Activated naive CD4-positive, alpha-beta T cell (primary cell): Measurements from ENCODE around the gene ECHDC1.
"Not testable (repeated sequence)": the region's sequence is repeated elsewhere in the genome, so short reads cannot be mapped to it uniquely, and the experiment has no call there.

Source experiments
- DNase-seq, 4 experiments: peaks; one replicate each; lab custom pipeline; 2025; lab: John Stamatoyannopoulos, UW

ECHDC1 gene

DNA sequence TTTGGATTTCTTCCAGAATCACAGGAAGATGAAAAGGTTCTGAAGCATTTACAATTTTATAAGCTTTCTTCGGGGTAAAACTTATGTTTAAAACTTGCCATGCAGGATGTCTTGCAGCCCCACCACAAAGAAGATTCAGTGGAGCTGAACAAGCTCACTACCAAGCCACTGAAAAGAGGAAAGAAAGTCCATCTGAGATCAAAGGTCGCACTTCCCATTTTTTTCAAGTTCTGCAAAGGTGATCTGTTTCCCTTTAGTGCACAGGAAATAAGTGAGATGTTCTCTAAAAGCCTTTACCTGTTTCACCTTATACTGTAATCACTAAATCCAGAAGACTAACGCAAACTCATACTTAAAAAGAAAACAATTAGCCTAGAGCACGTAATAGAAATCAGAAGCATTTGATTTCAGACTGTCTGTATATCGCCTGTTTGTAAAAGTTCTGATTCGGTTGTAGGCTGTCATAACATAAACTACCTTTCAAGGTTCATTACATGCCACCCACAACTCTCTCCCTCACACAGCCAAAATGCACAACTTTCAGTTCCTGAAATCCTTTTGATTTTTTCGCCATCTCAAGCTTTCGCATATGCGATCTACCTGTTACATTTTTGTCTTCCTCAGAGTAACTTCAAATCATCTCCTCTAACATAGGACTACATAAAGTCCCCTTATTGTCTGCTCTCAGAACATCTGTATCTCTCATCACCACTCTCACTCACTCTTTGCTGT is 1.8 kb downstream of the ECHDC1 start:
- DNase-seq: no peak

DNA sequence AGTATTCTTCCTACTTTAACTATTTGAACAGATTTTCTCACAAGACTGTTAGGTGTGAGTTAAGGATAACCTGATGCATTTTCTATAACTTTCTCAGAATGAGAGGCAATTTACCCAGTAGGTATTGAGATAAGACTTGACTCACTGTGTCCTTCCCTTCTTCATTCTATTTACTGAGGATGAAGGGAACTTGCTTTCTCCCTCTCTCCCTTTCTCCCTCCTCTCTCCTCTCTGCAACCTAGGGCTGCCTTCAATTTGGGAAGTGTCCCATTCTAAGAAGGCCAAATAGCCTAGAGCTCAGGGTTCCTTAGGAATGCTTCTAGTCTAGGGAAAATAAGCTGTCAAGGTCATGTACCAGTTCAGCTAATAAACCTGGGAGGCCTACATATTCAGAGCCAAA is 3.2 kb downstream of the ECHDC1 start:
- no peak for DNase-seq

DNA sequence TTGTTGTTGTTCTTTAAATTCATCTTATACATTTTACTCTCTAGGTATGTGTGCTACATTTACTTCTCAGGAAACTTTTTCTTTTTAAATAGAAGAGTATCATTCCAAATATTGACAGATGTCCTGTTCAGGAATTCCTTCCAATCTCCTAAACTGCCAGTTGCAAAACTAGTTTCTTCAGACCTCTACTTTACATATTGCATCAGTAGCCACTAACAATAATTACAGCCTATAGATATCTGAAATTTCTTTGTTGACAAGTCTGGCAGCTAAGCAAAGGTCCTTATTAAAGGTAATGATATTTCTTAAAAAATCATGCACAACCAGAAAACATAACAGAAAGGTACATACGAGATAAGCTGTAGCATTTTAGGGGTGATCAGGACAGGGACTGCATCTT is 4.5 kb downstream of the ECHDC1 start:
- DNase-seq: no peak

DNA sequence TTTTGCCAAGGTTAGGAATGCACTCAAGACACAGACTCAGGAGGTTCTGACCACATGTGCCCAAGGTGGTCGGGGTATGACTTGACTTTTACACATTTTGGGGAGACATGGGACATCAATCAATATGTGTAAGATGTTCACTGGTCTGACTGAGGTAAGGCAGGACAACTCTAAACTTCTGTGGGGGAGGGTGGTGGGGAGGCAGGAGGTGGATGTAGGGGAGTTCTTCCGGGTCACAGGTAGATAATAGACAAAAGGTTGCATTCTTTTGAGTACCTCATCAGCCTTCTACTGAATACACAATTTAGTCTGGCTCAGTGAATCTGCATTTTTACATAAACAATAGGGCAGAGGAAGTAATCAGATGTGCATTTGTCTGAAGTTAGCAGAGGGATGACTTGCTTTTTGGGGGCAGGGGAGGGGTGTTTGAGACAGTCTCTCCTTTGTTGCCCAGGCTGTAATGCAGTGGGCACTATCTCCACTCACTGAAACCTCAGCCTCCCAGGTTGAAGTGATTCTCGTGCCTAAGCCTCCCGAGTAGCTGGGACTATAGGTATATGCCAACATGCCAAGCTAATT is 10.9 kb downstream of the ECHDC1 start:
- DNase-seq: no peak

DNA sequence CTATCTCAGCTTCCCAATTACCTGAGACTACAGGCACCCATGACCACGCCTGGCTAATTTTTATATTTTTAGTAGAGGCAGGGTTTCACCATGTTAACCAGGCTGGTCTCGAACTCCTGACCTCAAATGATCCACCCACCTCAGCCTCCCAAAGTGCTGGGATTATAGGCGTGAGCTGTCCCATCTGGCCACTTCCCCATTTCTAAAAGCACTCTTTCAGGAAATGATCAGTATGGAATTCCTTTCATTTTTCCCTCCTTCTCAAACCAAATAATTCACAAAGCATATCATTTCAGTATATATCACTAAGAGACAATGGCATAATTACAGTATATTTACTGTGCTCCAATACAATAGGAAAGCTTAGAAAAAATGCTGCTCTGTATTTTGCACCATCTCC is 12.2 kb downstream of the ECHDC1 start:
- DNase-seq: not testable (repeated sequence)

DNA sequence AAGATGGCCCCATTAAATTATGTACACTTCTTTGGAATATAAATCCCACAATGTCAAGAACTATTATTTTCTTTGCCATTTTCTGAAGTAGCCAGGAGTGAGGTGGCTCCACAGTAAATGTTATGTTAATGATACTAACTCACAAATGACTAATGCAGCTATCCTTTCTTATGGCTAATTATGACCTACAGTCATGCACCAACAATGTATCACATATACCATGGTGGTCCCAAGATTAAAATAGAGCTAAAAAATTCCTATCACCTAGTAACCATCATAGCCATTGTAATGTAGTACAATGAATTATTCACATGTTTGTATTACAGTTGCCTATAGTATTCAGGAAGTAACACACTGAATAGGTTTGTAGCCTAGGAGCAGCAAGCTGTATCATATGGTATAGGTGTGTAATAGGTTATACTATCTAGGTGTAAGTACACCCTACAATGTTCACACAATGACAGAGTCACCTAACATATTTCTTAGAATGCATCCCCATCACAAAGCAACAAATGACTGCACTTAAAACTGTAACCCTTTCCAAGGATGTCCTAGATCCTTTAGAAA is 15.3 kb downstream of the ECHDC1 start:
- no peak for DNase-seq

DNA sequence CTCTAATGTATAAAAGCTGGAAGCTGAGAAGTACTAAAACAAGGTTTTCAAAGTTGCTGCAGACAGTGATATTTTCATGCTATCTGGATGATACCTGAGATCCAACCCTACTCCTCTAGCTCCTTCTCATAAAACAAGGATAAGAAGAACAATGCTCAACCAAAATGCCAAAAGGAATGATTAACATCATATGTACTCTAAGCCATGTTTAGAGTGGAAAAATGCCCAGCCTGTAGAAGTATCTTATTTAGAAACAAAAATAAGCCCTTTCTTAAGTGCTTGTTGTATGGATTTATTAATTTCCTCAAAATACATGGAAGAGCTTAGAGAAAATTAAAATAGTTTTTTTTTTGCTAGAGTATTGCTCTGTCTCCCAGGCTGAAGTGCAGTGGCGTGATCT is 23.7 kb downstream of the ECHDC1 start:
- no peak for DNase-seq

DNA sequence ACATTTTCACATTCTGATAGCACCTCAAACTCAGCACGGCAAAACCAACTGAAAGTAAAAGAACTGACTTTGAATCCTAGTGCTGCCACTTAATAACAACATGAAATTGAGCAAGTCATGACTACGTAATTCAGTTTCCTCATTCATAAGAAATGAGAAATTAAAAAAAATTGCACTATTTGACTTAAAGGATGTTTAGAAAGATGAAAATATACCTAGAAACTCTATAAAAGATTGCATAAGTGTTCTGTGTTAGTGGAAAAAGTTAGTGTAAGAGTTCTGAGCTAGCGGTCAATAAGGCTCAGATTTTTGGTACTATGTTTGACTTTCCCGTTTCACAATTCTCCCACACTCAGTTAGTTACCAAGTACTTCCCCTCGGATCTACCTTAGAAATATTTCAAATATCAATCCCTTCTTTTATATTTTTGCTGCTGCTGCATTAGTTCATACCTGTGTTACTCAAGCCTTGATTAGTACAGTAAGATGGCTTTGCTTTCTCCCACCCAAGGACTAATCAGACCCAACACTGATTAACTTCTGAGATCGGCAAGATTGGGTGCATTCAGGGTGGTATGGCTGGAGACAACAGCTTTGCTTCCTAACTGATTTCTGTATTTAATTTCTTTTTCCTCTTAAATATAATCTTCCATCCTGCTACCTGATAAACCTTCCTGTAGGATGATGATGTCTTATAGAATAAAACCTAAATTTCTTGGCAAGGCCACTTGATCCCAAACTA is 25.9 kb downstream of the ECHDC1 start:
- no peak for DNase-seq

DNA sequence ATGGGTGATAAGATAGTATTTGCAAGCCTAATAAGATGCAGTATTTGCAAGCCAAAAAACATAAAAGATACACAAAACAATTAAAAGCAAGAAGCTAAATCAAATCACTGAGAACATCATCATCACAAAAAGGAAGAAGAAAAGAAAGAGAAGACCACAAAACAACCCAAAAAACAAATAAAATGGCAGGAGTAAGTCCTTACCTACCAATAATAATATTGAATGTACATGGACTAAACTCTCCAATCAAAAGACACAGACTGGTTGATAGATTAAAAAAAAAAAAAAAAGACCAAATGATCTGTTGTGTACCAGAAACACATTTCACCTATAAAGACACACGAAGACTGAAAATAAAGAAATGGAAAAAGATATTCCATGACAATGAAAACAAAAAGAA is 37.7 kb downstream of the ECHDC1 start:
- DNase-seq: no peak

DNA sequence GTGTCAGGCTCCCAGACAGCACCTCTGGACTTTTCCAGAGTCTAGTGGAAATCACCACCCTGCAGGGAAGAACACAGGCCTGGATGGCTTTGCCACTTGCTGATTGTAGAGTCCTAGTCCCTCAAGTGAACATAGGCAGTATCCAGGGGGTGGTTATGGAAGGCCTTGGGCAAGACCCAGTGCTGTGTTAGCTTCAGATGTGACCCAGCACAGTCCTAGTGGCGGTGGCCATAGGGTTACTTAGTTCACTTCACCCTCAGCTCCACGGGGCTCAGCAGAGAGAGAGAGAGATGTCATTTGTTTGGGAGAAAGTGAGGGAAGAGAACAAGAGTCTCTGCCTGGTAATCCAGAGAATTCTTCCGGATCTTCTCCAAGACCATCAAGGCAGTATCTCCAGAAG is 39.5 kb downstream of the ECHDC1 start:
- no peak for DNase-seq

DNA sequence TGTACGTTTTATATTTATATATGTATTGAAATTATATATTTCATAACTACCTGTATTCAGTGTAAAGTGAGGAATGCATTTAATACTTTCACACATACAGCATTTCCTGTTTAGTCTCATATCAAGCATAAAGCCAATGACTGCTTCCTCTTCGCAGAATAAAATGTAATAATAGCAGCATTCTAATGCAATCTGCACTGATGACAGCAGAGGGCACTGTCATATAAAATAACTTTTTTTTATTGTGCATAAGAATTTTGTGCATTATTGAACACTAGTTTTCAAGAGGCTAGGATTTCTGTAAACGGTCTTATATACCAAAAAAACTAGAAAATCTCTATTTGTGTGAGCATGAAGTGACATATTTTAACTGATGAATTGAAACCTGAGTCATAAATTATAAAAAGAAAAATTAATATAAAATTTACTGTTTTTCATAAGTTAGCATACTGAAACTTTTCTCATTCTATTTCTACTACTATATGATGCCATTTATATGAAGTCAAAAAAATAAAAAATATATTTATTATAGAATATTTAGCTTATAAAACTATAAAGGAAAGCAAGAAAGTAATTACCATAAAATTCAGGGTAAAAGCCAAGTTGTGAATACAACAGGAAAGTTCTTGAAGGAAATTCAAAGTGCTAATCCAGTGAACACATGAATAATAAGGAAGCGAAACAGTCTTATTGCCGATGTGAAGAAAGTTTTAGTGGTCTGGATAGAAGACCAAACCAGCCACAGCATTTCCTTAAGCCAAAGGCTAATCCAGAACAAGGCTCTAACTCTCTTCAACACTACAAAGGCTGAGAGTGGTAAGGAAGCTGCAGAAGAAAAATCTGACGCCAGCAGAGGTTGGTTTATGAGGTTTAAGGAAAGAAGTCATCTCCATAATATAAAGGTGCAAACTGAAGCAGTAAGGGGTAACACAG is 40.4 kb downstream of the ECHDC1 start:
- DNase-seq: peak in 1 of 4 experiments; percentile 14

DNA sequence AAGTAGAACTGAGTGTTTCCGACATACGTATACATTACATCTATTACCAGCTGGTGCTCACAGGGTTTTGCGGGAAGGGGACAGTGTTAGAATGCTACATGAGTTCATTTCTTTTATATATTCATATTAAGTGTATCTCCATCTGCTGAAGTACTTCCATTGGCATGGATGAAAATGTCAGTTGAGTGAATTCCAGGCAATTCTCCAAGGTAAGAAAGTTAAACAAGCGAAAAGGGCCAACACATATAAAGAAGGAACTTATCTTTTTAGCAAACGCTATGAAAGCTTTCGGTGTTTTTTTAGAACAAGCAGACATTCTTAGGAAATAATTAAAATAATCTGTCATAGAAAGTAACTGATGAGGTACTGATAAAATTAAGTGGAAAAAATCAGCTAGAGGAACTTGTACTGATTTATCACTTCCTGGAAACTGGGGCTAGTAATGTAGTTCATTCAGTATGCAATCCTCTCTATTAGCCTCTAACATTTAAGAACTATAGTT is 42.2 kb downstream of the ECHDC1 start:
- no peak for DNase-seq

DNA sequence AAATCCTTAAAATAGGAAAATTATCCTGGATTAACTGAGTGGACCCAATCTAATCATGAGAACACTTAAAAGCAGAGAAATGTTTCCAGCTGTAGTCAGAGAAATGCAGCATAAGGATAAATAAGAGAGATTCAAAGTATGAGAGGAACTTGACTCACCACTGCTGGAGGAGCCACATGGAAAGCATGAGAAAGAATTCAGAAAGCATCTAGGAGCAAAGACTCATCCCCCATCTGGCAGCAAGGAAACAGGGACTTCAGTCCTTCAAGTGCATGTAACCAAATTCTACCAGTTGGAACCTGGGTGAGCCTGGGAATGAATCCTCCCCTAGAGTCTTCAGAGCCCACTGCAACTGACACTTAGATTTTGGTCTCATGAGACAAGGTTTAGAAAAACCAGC is 43.0 kb downstream of the ECHDC1 start:
- DNase-seq: no peak

DNA sequence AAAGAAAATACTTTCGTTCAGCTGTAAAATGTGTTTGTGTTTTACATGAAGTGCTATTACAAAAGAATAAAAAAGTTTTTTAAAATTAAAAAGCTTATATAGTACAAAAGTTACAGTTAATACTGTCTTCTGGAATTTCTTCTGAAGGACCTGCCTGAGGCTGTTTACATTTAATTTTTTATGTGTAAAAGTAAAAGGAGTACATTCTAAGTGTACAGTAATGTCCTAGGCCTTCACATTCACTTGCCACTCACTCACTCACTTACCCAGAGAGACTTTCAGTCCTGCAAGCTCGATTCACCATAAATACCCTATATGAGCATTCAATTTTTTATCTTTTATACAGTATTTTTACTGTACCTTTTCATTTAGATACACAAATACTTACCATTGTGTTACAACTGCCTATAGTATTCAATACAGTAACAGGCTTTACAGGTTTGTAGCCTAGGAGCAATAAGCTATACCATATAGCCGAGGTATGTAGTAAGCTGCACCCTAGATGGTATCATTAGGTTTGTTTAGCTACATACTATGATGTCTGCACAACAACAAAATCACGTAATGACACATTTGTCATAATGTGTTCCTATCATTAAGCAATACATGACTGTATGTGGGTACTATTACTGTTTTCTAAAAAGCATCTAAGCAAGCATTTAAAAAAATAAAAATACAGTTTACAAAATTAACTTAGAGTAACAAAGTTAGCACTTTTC is 43.7 kb downstream of the ECHDC1 start:
- no peak for DNase-seq

DNA sequence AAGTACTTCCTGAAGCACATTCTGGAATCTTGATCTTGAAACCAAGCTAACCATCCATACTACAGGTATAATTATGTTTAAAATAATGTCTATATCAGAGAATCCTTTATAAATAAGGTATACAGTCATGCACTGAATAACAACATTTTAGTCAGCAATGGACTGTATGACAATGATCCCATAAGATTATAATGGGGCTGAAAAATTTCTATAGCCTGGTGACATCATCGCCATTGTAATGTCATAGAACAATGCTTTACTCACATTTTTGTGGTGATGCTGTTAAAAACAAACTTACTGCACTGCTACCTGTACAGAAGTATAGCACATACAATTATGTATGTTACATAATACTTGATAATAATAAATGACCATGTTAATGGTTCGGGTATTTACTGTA is 44.9 kb downstream of the ECHDC1 start:
- no peak for DNase-seq

DNA sequence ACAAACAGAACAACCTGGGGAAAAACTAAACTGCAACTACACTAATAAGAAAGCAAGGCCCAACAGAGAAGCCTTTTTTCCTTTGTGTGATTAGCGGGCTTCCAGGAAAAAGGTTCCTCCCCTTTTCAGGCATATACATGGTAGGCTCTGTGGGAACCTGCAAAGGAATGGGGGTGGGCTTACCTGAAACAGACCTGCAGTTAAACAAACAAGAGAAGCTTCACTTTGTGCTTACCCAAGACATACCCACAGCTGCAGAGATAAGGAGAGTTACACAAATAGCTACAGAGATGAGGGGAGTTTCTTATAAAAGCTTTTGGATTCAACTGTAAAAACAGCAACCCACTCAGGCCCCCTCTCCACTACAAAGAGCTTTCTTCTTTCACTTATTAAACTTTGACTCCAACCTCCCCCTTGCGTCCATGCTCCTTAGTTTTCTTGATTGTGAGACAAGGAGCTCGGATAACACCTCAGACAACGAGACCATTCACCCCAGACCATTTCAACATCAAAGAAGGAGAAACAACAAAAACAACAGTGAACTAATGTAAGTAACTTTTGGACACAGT is 45.8 kb downstream of the ECHDC1 start:
- DNase-seq: no peak

DNA sequence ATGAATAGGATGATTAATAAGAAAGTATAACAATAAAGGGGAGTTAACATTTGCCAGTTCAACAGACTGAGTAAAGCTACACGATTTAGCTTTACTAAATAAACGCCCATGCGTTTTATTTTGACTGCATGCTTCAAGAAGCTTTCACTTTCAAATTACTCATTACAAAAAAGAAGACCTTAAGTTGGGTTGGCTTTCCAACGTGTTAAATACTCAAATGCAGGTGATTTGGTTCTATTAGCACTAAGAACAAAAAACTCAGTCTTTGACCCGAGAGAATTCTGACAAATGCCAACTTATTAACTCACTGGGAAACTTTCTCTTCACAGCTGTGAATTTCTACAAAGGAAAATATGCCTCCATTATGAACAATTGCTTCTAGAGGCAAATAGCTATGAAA is 51.9 kb downstream of the ECHDC1 start:
- no peak for DNase-seq

DNA sequence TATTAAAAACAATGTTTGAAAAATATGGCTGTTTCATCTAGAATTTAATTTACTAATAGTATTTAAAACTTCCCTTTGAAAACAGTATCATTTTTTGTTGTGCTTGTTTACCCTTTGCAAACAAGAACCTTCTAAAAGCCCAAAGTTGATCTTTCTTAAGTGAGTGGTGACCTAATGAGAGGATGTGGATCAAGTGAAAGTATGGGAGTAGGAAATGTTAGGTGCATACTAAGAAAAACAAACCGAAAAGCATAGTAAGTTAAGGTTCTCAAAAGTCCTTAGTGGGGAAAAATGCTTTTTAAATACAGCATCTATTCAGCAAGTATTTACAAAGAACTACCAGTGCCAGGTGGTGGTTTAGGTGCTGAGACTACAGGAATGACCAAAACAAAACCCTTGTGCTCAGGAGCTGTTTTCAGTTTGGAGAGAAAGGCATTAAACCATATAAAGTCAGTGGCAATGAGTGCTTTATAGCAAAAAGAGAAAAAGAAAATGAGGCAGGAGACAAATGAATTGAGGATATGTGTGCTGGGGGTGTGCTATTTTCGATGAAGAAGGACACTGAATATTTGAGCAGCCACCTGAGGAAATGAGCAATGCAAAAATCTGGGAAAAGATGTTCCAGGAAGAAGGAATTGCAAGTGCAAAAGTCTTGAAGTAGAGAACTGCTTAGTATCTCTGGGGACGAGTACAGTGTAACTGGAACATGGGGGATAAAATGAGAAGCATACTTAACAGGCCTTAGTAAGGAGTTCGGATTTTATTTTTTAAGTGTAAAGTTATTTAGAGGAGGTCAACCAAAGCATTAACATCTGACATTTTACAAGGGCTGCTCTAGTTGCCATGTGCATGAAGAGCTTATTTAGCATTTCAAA is 52.8 kb downstream of the ECHDC1 start:
- DNase-seq: no peak

DNA sequence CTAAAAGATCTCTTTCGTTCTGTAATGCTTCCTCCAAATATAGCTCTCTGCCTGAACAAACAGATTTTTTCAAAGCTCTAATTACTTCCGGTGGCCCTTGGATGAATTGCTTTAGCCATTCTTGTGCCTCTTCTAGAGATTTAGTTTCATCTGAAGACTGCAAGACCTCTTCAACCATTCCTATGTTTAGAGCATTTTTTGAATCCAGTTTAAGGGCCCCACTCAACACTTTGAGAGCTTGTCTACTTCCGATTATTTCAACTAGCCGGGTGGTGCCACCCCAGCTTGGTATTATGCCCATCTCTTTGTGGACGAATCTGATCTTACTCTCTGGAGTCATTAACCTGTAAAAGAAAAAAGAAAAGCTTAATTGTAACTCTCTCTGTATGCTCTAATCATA is 53.5 kb downstream of the ECHDC1 start:
- DNase-seq: no peak

DNA sequence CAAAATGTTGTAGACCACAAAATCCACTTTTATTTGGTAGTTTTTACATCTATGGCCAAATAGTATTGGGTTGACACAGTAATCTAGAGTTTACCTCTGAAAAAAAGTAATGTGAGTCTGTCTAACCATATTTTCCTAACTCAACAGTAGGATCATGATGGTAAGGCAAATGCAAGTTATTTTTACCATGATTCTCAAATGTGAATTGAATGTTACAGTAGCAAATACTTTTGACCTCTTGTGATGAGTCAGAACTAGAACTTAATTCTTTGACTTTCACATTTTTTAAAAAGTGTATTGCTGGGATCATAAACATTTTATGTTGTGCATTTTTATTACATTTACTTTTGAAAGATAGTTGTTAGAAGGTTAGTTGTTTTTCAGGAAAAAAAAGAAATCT is 54.7 kb downstream of the ECHDC1 start:
- DNase-seq: no peak
